Measurements from ENCODE around the gene USP1. TPM values are rescaled to one million over a fixed set of nuclear protein-coding genes. Genes with fewer than 3 reads are reported as not detected.

USP1 gene, protein sequence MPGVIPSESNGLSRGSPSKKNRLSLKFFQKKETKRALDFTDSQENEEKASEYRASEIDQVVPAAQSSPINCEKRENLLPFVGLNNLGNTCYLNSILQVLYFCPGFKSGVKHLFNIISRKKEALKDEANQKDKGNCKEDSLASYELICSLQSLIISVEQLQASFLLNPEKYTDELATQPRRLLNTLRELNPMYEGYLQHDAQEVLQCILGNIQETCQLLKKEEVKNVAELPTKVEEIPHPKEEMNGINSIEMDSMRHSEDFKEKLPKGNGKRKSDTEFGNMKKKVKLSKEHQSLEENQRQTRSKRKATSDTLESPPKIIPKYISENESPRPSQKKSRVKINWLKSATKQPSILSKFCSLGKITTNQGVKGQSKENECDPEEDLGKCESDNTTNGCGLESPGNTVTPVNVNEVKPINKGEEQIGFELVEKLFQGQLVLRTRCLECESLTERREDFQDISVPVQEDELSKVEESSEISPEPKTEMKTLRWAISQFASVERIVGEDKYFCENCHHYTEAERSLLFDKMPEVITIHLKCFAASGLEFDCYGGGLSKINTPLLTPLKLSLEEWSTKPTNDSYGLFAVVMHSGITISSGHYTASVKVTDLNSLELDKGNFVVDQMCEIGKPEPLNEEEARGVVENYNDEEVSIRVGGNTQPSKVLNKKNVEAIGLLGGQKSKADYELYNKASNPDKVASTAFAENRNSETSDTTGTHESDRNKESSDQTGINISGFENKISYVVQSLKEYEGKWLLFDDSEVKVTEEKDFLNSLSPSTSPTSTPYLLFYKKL
- total RNA-seq (2013; cell fraction: nucleolus; rRNA removed): 16.2 and 18.5 TPM in 2 replicates
- total RNA-seq (2014; rRNA removed) (45.5 and 55.8 TPM in 2 replicates), total RNA-seq (2014; rRNA removed; fragmentation: Illumina TruSeq; extraction: Trizol) (71.9 and 77.9 TPM in 2 replicates), total RNA-seq (2021) (49.9 and 52.5 TPM in 2 replicates), polyA plus RNA-seq (2011; rRNA removed) (25.6 and 48.2 TPM in 2 replicates), polyA plus RNA-seq (2014; fragmentation: Illumina TruSeq; extraction: Trizol) (66.0 and 81.2 TPM in 2 replicates), polyA plus RNA-seq (2014; fragmentation: Nextera tagmentation; extraction: Ambion mirVana) (10 to 100 TPM; 28.0 to 35.9 TPM), polyA plus RNA-seq (2014; rRNA removed) (23.6 and 27.9 TPM in 2 replicates), polyA plus RNA-seq (2016; fragmentation: Nextera tagmentation; extraction: Ambion mirVana) (10 to 100 TPM; 50.7 to 58.1 TPM), polyA minus RNA-seq (2011; rRNA and poly(A)+ RNA removed) (9.9 and 17.3 TPM in 2 replicates), Bru-seq, nascent RNA (percentile 93 among the genes with signal in this experiment), BruChase-seq, experiment 1, labeled RNA remaining after a 6-hour chase (percentile 90 among the genes with signal in this experiment), BruChase-seq, experiment 2, labeled RNA remaining after a 2-hour chase (percentile 98 among the genes with signal in this experiment)
- polyA plus RNA-seq (2011; ENCODE audit: low read depth): 12.8 TPM
- 8.3 and 8.6 TPM in 2 replicates for polyA plus RNA-seq (2011; cell fraction: cytosol; rRNA removed)
- 8.0 and 14.8 TPM in 2 replicates for polyA plus RNA-seq (2011; cell fraction: nucleus; rRNA removed)
- 26.8 and 28.8 TPM in 2 replicates for polyA plus RNA-seq (2012)
- 12.6 and 13.4 TPM in 2 replicates for polyA minus RNA-seq (2011; cell fraction: cytosol; rRNA and poly(A)+ RNA removed)
- 5.9 and 10.4 TPM in 2 replicates for polyA minus RNA-seq (2011; cell fraction: nucleus; rRNA and poly(A)+ RNA removed)
- long read RNA-seq, experiment 1, partial matches to known transcripts: 32 of 40 reads
- long read RNA-seq, experiment 1, other reads (novel, unspliced or antisense): 4 of 40 reads
- long read RNA-seq, experiment 2, transcript USP1-201 (9 exons, 3,996 nt): major isoform, 8 of 234 reads
- long read RNA-seq, experiment 2, partial matches to known transcripts: 210 of 234 reads
- long read RNA-seq, experiment 2, other reads (novel, unspliced or antisense): 16 of 234 reads

DNA sequence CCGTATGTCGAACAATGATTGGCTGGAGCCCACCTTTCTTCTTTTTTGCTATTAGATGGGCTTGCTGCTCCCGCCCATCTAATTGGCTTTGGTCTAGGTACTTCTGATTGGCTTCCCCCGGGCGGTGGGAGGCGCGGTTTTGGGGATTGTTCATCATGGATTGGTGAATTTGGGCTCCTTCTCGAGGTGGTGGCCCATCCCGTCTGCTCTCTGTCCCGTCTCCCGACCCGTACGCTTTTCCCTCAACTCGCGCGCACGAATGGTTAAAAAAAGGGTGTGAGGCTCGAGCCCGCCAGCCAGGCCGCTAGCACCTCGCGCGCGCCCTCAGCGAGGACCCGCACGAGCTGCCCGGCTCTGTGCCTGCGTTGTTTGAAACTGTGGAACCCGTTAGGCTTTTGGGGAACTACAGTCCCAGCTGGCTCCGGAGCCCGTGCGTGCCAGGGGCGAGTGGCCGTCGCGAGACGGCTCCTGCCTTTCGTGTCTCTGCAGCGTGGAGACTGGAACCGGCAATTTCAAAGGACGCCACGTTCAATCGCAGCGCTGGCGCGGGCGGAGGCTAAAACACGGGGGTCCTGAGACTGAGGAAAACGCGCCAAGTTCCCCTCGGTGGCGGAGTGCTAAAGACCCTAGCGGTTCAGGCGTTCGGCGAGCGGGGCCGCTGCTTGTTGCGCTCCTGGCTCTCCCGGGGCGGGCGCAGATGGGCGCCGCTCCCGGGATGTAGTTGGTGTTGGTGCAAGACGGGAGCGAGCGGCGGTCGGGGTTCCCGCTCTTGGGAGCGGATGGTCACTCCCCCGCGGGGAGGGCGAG is at the start of gene USP1:
USP1 (plus strand) TSS at position 584 of the 807 bp plus-strand sequence. CDS start 2,819 bp downstream, outside the sequence.
- no peaks in the 10 kb centered on the region for H3K27me3 ChIP-seq (replicated peaks in 1 of 2; ENCODE audit: control insufficient read depth in 2 of 2, insufficient read depth in 2 of 2, low read length in 1 of 2)
- H3K4me2 ChIP-seq (ENCODE audit: control insufficient read depth, insufficient read depth): peak within 1 kb of the TSS; percentile 84
- no peaks in the 10 kb centered on the region; the same call in 2 of the 3 replicates for H3K9me3 ChIP-seq (replicated peaks; ENCODE audit: control insufficient read depth, insufficient read depth, low read length)
- peak within 1 kb of the TSS; percentile 79 for H2AFZ ChIP-seq (ENCODE audit: control insufficient read depth, low read depth, low read length)
- DNase-seq (ENCODE audit: low read depth, low spot score) (peak; percentile 99), ATAC-seq (peak; percentile 85), FAIRE-seq (no peak)
- WGBS (ENCODE audit: insufficient coverage, insufficient replicate concordance, low lambda C conversion rate, missing lambda C conversion rate): under 1% methylated on average over 69 of the region's 76 CpGs
- H3K36me3 ChIP-seq (ENCODE audit: control insufficient read depth in 2 of 2, insufficient read depth in 2 of 2, low read length in 1 of 2): no peaks in the 10 kb centered on the region
- peak within 1 kb of the TSS; percentile 88 for H3K4me3 ChIP-seq
- RAD21 ChIA-PET (ENCODE audit: unreplicated experiment): interaction anchor here (1.0 to 1.8 kb wide), 3 partner anchors 252 to 711 kb away, joined by 3 to 8 read pairs (median 4); partner anchors contain the start of gene DOCK7
- peaks cover 50% of the 10 kb centered on the region for H3K79me2 ChIP-seq (ENCODE audit: control insufficient read depth, insufficient read depth, low read length)
- CTCF ChIA-PET: interaction anchor here (1.3 to 3.0 kb wide), 2 partner anchors 10 to 310 kb away, joined by 4 to 13 read pairs; no protein-coding TSS in a partner anchor
- intact Hi-C loops (cut with micrococcal nuclease; ENCODE audit: unreplicated experiment): loop anchor here (2.0 to 5.0 kb wide), 4 partner anchors 186 to 351 kb away; partner anchors contain the start of gene DOCK7
- no peaks in the 10 kb centered on the region for H3K4me1 ChIP-seq (ENCODE audit: control insufficient read depth, insufficient read depth, low read length)
- no peaks in the 10 kb centered on the region for H4K20me1 ChIP-seq (ENCODE audit: control insufficient read depth, insufficient read depth)
- SMC1A ChIA-PET (ENCODE audit: uncharacterized antibody, unreplicated experiment): interaction anchor here (0.9 to 1.5 kb wide), 5 partner anchors 9 to 255 kb away, joined by 3 to 6 read pairs (median 3); no protein-coding TSS in a partner anchor
- H3K9ac ChIP-seq (ENCODE audit: control insufficient read depth, insufficient read depth, low read length): peak within 1 kb of the TSS; percentile 89
- peak within 1 kb of the TSS; percentile 95 for H3K27ac ChIP-seq (ENCODE audit: control insufficient read depth, insufficient read depth)
- POLR2A ChIA-PET: interaction anchor here (0.5 to 1.5 kb wide), 4 partner anchors 14 to 309 kb away, joined by 3 to 4 read pairs (median 4); no protein-coding TSS in a partner anchor
- in situ Hi-C loops (cut with MboI): no loop called here
- no TSS peak for BruUV-seq (replicated peaks)
- TF ChIP-seq MYC (IDR thresholded peaks at IDR 0.05; ENCODE audit: insufficient read depth, insufficient read length, insufficient replicate concordance, low read length, severe bottlenecking) (peak; percentile 94), DPF2 (IDR thresholded peaks at IDR 0.05) (0 out of 2 replicates have a peak, but pooled peaks have one; percentile 53), RAD21 (IDR thresholded peaks at IDR 0.05; ENCODE audit: insufficient read depth, low read depth, low read length) (no peak), SMARCA5 (IDR thresholded peaks at IDR 0.05) (no peak; the same call in 1 of the 2 replicates), RUNX3 (IDR thresholded peaks at IDR 0.05; ENCODE audit: low read length) (peak; percentile 32; the same call in 1 of the 2 replicates), FOXK2 (IDR thresholded peaks at IDR 0.05) (no peak), SREBF2 (IDR thresholded peaks at IDR 0.05; ENCODE audit: low read length) (no peak), BRCA1 (IDR thresholded peaks at IDR 0.05; ENCODE audit: low read depth, low read length) (no peak), CHD2 (IDR thresholded peaks at IDR 0.05; ENCODE audit: borderline replicate concordance, low read depth, low read length) (peak; percentile 74), CHD1 (IDR thresholded peaks at IDR 0.05; ENCODE audit: low read depth, low read length) (no peak), PML (IDR thresholded peaks at IDR 0.05; ENCODE audit: low read length) (peak; percentile 30; the same call in 1 of the 2 replicates), EED (IDR thresholded peaks at IDR 0.05; ENCODE audit: low read depth) (0 out of 2 replicates have a peak, but pooled peaks have one; percentile 8)
- TF ChIP-seq, protein P1, sequence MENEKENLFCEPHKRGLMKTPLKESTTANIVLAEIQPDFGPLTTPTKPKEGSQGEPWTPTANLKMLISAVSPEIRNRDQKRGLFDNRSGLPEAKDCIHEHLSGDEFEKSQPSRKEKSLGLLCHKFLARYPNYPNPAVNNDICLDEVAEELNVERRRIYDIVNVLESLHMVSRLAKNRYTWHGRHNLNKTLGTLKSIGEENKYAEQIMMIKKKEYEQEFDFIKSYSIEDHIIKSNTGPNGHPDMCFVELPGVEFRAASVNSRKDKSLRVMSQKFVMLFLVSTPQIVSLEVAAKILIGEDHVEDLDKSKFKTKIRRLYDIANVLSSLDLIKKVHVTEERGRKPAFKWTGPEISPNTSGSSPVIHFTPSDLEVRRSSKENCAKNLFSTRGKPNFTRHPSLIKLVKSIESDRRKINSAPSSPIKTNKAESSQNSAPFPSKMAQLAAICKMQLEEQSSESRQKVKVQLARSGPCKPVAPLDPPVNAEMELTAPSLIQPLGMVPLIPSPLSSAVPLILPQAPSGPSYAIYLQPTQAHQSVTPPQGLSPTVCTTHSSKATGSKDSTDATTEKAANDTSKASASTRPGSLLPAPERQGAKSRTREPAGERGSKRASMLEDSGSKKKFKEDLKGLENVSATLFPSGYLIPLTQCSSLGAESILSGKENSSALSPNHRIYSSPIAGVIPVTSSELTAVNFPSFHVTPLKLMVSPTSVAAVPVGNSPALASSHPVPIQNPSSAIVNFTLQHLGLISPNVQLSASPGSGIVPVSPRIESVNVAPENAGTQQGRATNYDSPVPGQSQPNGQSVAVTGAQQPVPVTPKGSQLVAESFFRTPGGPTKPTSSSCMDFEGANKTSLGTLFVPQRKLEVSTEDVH (IDR thresholded peaks at IDR 0.05; ENCODE audit: low read depth, partially characterized antibody): peak; percentile 52
